ENCODE measurements around the gene SEL1L3. TPM values are rescaled to one million over a fixed set of nuclear protein-coding genes. Genes with fewer than 3 reads are reported as not detected.

Gene SEL1L3
- total RNA-seq, 1 donor from 2014 or later, result 5.0 TPM

GRCh38 chr4:25795566-25796454 lies 67.0 kb downstream of the SEL1L3 start:
- no peak for ATAC-seq
- DNase-seq (ENCODE audit: low spot score), result no peak

DNA sequence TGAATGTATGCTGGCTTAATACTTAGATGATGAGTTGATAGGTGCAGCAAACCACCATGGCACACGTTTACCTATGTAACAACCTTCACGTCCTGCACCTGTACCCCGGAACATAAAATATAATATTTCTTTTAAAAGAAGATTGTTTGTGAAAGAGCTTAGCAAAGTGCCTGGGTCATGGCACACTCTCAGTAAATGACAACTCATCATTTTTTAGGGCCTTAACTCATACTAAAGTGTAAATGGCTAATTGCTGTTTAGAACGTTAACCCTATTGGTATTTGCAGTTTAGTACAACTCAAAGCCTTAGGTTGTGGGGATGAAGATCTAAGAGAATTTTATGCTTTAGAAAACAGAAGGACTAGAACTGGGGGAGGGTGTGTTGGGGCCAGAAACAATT lies 67.7 kb downstream of the SEL1L3 start:
- no peak for ATAC-seq
- DNase-seq (ENCODE audit: low spot score), result no peak

DNA sequence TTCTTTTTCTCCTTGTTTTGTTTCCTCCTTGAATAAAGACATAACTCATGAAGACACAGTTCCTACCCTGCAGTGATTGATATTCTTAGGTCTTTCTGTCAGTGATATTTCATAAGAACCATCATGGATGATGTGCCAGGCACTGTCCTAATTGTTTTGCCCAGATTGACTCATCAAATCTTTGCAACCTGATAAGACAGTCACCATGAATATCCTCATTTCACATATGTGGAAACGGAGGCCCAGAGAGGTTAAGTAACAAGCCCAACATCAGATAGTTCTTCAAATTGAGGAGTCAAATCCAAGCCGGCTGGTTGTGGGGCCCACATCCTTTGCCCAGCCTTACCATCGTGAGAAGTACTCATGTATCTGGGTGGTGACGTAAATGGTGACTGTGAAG lies 69.9 kb downstream of the SEL1L3 start:
- ATAC-seq (no peak), DNase-seq (ENCODE audit: low spot score) (no peak)

DNA sequence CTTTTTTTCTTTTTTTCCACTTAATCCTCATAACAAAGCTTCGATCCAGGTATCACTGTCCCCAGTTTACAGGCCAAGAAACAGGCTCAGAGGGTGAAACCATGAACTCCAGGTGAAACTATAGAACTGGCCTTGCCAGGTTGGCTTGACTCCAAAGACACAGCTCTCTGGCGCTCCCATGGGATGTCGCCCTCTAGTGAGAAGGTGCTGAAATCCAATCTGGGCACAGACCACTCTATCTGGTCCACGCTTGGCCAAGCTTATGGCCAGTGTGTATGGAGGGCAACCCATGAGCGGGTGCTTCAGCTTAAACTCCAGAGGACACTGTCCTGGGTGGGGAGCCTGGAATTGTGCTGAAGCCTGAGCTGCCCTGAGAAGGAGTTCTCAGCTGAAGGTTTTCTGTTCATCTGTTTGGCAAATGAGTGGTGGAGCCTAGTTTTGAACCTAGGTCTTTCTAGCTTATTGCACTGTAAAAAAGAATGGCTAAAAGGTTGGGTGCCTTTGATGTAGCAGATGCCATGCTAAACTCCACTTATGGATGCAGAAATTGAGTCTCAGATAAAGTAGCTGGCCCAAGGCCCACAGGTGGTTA lies 70.5 kb downstream of the SEL1L3 start:
- ATAC-seq, result peak; percentile 89
- peak; percentile 85 for DNase-seq (ENCODE audit: low spot score)

- DNase-seq (ENCODE audit: low spot score) (no peak), ATAC-seq (no peak)
Observed at GRCh38 chr4:25790024-25790423, 72.8 kb downstream of the SEL1L3 start.

- no peak for ATAC-seq
- no peak for DNase-seq (ENCODE audit: low spot score)
Observed at GRCh38 chr4:25788703-25789238, 74.0 kb downstream of the SEL1L3 start.

DNA sequence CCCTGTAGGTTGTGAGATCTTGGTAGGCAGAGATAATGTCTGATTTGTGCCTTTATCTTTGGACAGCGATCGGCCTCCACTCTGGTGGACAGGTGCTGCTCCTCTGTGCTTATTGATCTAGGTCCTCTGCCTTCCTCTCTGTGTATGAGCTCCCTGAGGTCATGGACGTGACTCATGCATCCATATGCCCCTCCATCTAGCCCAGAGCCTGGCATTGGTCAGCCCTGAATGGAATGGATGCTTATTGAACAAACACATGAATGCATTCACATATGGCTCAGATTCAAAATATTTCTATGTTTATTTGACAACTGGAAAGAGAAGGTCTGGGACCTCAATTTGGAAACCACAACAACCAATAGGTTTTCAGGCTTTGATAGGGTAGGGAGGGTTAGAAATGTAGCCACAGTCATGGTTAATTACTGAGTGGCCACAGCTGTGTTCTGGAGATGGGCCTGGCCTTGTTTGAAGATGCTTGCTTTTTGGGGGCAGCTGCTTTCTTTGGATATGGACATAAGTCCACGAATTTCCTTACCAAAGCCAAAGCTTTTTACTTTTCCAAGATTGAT lies 76.2 kb downstream of the SEL1L3 start:
- ATAC-seq, result no peak
- no peak for DNase-seq (ENCODE audit: low spot score)

DNA sequence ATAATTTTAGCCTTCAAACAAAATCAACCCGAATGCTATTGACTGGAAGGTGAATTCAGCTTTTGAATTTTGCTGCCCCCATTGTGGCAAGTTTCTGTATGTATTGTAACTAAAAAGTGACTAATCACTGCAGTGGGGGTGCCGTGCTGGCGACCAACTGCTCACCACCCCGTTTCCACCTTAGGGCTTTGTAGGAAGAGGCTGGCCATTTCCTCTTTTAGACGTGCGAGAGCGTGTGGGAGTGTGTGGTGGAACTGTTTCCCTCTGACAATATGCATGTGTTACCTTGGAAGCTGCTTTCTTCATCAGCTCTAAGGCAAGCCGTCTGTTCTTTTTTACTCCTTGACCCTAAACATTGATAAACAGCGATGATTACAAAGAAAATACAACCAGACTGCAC lies 78.8 kb downstream of the SEL1L3 start:
- ATAC-seq (no peak), DNase-seq (ENCODE audit: low spot score) (no peak)

GRCh38 chr4:25783126-25783525 lies 79.7 kb downstream of the SEL1L3 start:
- ATAC-seq (no peak), DNase-seq (ENCODE audit: low spot score) (no peak)

GRCh38 chr4:25782482-25782881 lies 80.3 kb downstream of the SEL1L3 start:
- ATAC-seq (no peak), DNase-seq (ENCODE audit: low spot score) (no peak)

- no peak for ATAC-seq
- no peak for DNase-seq (ENCODE audit: low spot score)
Observed at GRCh38 chr4:25779021-25779420, 83.8 kb downstream of the SEL1L3 start.

DNA sequence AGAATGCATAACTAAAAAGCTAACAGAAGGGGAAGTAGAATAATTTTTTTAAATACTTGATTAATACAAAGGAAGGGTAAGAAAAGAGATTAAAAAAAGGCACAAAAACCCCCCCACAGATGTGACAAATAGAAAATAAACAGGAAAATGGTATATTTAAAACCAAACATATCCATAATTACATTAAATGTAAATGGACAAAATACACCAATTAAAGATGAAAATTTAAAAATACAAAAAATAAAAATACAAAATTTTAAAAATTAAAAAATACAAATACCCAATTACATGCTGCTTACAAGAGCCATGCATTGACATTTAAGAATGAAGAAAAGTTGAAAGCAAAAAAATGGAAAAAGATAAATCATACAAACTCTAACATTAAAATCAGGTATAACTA lies 86.0 kb downstream of the SEL1L3 start:
- ATAC-seq (no peak), DNase-seq (ENCODE audit: low spot score) (no peak)

DNA sequence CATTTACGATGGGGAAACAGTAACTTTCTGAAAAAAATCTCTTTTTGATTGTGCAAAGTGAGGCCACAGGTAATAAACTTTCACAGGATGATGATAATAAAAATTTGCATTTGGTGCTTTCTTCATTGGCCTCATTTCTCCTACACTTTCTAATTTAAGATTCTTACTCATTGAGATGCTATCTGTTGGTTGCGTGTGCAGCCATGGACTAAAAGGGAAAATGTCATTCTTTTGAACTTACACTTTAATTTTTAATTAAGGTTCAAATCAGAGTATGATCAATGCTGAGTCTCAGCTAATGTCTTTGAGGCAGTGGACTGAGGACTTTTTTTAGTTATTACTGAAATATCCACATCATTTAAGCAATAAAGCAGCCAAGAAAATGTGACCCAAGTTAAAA lies 87.6 kb downstream of the SEL1L3 start:
- DNase-seq (ENCODE audit: low spot score) (no peak), ATAC-seq (no peak)

DNA sequence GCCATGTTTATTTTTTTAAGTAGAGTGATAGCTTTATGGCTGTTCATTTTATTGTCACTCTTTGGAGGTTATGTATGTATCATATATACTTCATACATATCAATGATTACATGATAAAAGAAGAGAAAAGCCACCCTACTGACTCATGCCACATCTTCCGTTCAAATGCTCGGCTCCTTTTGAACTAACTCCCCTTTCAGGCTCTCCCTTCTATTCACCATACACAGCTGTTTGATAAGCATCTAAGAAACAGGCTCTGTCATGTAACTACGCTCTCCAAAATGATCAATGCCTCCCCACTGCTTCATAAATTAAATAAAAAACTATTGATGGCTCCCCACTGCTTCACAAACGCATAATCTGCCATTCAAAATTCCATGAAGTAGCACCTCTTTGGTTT lies 89.4 kb downstream of the SEL1L3 start:
- no peak for DNase-seq (ENCODE audit: low spot score)
- no peak for ATAC-seq

DNA sequence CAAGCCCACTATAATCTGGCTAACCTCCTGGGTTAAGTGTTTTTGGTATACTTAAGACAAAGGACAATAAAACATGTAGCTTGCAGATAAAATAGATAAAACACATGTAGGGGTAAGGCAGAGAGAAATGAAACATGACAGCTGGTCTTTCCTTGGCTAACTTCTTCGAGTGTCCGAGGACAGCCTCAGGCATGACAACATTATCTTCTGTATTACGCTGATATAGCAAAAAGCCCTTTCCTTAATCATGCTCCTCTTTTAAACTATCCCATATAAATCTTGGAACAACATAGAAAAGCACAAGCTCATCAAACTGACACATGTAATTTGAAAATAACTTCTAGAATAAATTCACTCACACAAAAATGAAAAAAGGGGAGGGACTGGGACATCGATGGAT lies 91.1 kb downstream of the SEL1L3 start:
- DNase-seq (ENCODE audit: low spot score) (no peak), ATAC-seq (no peak)

DNA sequence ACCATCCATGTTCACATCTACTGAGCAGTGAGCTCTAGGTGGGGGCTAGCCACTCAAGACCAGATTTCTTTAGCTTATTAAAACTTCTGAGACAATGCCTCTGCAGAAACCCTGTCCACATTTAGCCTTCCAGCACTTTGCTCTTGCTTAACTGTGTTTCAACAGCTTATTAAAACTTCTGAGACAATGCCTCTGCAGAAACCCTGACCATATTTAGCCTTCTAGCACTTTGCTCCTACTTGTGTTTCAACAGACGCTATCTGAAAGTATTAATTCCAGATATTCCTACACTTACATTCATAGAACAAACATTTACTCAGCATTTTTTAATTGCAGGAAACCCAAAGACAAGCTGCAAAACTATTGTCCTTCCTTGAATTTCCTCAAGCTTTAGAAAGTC lies 91.9 kb downstream of the SEL1L3 start:
- ATAC-seq, result no peak
- no peak for DNase-seq (ENCODE audit: low spot score)

DNA sequence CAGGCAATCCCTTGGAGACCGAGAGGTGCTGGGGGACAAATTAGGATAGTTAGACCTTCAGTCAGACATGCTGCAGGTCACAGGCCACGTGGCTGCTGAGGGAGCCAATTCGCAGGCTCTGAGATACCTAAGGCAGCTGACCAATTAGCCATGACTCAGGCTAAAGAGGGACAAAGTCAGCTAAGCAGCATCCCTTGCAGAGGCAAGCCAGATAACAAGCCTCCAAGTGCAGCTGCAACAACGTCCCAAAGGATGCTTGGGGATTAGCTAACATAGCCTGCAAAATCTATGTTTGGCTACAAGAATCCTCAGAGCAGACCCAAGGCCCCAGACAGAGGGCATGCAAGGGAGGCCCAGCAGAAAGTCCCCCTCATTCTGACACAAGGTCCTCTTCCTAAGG lies 93.5 kb downstream of the SEL1L3 start:
- no peak for DNase-seq (ENCODE audit: low spot score)
- ATAC-seq, result no peak

GRCh38 chr4:25767877-25768725 lies 94.7 kb downstream of the SEL1L3 start:
- DNase-seq (ENCODE audit: low spot score) (peak; percentile 49), ATAC-seq (peak; percentile 96)

GRCh38 chr4:25760518-25761157 lies 102.2 kb downstream of the SEL1L3 start:
- DNase-seq (ENCODE audit: low spot score), result no peak
- ATAC-seq, result peak; percentile 63

DNA sequence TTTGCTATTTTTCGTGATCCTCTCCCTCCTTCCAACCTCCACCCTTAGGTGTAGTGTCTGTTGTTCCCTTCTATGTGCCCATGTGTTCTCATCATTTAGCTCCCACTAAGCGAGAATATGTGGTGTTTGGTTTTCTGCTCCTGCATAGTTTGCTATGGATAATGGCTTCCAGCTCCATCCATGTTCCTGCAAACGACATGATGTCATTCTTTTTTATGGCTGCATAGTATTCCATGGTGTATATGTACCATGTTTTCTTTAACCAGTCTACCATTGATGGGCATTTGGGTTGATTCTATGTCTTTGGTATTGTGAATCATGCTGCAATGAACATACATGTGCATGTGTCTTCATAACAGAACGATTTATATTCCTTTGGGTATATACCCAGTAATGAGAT lies 102.7 kb downstream of the SEL1L3 start:
- no peak for DNase-seq (ENCODE audit: low spot score)
- no peak for ATAC-seq

GRCh38 chr4:25759101-25759500 lies 103.7 kb downstream of the SEL1L3 start:
- DNase-seq (ENCODE audit: low spot score), result no peak

More at GRCh38 chr4:25759101-25759500, 103.7 kb downstream of the SEL1L3 start:
- ATAC-seq, result no peak

Measured in left lobe of liver (tissue), 2 donors.